Measurements from ENCODE around the gene NF2. TPM values are rescaled to one million over a fixed set of nuclear protein-coding genes. Genes with fewer than 3 reads are reported as not detected.

Gene NF2
- total and polyA plus RNA-seq, 2 experiments from 2014 or later, result 14.4 to 54.5 TPM

DNA sequence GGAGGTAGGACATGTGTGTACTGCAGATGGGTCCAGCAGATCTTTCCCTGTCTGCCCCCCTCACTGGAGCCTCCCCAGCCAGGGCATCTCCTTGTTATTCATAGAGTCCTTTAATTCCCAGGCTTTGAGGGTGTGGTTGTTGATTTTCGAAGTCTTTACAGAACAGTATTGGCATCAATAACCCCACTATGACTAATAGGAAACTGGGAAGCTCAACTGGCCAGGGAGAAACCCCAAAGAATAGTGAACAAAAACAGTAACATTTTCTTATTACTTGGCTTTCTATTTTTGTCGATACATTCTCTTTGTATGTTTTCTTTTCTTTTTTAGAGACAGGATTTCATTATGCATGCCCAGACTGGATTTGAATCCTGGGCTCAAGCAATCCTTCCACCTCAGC is 57.9 kb downstream of the NF2 start:
- peaks cover 12% of the 10 kb centered on the region; the same call in 1 of the 2 replicates for H3K36me3 ChIP-seq (ENCODE audit: insufficient read depth)
- Mint-ChIP-seq H3K4me3 (no peak overlapping the region), H3K27ac (no peak overlapping the region), H3K9me3 (no peaks in the 10 kb centered on the region), H3K27me3 (ENCODE audit: insufficient read depth, low read depth, poor library complexity) (peaks cover 5% of the 10 kb centered on the region), H3K36me3 (ENCODE audit: low read depth) (peaks cover 6% of the 10 kb centered on the region; the same call in 2 of the 3 replicates), H3K4me1 (no peaks in the 10 kb centered on the region)
- H3K4me3 ChIP-seq, result no peak overlapping the region
- no peaks in the 10 kb centered on the region for H3K4me1 ChIP-seq (ENCODE audit: insufficient read depth)
- peaks cover 5% of the 10 kb centered on the region; the same call in 1 of the 2 replicates for H4K20me1 ChIP-seq (replicated peaks; ENCODE audit: insufficient read depth)
- H3F3A ChIP-seq (replicated peaks; ENCODE audit: low read depth), result no peaks in the 10 kb centered on the region
- H3K27ac ChIP-seq (ENCODE audit: low read depth), result no peak overlapping the region
- DNase-seq (ENCODE audit: low spot score), result no peak
- H2AFZ ChIP-seq, result no peak overlapping the region
- no peaks in the 10 kb centered on the region for H3K9me2 ChIP-seq (ENCODE audit: insufficient read depth)
- H3K4me2 ChIP-seq, result no peak overlapping the region
- no peaks in the 10 kb centered on the region for H3K27me3 ChIP-seq (ENCODE audit: insufficient read depth)
- H3K79me2 ChIP-seq (replicated peaks; ENCODE audit: insufficient read depth), result no peaks in the 10 kb centered on the region
- no peak for TF ChIP-seq EZH2 (IDR thresholded peaks at IDR 0.05; ENCODE audit: low read depth, unreplicated experiment)
- TF ChIP-seq JUNB (IDR thresholded peaks at IDR 0.05; ENCODE audit: unreplicated experiment), result no peak
- TF ChIP-seq, protein P1, sequence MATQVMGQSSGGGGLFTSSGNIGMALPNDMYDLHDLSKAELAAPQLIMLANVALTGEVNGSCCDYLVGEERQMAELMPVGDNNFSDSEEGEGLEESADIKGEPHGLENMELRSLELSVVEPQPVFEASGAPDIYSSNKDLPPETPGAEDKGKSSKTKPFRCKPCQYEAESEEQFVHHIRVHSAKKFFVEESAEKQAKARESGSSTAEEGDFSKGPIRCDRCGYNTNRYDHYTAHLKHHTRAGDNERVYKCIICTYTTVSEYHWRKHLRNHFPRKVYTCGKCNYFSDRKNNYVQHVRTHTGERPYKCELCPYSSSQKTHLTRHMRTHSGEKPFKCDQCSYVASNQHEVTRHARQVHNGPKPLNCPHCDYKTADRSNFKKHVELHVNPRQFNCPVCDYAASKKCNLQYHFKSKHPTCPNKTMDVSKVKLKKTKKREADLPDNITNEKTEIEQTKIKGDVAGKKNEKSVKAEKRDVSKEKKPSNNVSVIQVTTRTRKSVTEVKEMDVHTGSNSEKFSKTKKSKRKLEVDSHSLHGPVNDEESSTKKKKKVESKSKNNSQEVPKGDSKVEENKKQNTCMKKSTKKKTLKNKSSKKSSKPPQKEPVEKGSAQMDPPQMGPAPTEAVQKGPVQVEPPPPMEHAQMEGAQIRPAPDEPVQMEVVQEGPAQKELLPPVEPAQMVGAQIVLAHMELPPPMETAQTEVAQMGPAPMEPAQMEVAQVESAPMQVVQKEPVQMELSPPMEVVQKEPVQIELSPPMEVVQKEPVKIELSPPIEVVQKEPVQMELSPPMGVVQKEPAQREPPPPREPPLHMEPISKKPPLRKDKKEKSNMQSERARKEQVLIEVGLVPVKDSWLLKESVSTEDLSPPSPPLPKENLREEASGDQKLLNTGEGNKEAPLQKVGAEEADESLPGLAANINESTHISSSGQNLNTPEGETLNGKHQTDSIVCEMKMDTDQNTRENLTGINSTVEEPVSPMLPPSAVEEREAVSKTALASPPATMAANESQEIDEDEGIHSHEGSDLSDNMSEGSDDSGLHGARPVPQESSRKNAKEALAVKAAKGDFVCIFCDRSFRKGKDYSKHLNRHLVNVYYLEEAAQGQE (IDR thresholded peaks at IDR 0.05; ENCODE audit: unreplicated experiment), result no peak
- TF ChIP-seq CREB1 (CRISPR knock-in tag; IDR thresholded peaks at IDR 0.05; ENCODE audit: low read depth), result no peak
- TF ChIP-seq, protein P2, sequence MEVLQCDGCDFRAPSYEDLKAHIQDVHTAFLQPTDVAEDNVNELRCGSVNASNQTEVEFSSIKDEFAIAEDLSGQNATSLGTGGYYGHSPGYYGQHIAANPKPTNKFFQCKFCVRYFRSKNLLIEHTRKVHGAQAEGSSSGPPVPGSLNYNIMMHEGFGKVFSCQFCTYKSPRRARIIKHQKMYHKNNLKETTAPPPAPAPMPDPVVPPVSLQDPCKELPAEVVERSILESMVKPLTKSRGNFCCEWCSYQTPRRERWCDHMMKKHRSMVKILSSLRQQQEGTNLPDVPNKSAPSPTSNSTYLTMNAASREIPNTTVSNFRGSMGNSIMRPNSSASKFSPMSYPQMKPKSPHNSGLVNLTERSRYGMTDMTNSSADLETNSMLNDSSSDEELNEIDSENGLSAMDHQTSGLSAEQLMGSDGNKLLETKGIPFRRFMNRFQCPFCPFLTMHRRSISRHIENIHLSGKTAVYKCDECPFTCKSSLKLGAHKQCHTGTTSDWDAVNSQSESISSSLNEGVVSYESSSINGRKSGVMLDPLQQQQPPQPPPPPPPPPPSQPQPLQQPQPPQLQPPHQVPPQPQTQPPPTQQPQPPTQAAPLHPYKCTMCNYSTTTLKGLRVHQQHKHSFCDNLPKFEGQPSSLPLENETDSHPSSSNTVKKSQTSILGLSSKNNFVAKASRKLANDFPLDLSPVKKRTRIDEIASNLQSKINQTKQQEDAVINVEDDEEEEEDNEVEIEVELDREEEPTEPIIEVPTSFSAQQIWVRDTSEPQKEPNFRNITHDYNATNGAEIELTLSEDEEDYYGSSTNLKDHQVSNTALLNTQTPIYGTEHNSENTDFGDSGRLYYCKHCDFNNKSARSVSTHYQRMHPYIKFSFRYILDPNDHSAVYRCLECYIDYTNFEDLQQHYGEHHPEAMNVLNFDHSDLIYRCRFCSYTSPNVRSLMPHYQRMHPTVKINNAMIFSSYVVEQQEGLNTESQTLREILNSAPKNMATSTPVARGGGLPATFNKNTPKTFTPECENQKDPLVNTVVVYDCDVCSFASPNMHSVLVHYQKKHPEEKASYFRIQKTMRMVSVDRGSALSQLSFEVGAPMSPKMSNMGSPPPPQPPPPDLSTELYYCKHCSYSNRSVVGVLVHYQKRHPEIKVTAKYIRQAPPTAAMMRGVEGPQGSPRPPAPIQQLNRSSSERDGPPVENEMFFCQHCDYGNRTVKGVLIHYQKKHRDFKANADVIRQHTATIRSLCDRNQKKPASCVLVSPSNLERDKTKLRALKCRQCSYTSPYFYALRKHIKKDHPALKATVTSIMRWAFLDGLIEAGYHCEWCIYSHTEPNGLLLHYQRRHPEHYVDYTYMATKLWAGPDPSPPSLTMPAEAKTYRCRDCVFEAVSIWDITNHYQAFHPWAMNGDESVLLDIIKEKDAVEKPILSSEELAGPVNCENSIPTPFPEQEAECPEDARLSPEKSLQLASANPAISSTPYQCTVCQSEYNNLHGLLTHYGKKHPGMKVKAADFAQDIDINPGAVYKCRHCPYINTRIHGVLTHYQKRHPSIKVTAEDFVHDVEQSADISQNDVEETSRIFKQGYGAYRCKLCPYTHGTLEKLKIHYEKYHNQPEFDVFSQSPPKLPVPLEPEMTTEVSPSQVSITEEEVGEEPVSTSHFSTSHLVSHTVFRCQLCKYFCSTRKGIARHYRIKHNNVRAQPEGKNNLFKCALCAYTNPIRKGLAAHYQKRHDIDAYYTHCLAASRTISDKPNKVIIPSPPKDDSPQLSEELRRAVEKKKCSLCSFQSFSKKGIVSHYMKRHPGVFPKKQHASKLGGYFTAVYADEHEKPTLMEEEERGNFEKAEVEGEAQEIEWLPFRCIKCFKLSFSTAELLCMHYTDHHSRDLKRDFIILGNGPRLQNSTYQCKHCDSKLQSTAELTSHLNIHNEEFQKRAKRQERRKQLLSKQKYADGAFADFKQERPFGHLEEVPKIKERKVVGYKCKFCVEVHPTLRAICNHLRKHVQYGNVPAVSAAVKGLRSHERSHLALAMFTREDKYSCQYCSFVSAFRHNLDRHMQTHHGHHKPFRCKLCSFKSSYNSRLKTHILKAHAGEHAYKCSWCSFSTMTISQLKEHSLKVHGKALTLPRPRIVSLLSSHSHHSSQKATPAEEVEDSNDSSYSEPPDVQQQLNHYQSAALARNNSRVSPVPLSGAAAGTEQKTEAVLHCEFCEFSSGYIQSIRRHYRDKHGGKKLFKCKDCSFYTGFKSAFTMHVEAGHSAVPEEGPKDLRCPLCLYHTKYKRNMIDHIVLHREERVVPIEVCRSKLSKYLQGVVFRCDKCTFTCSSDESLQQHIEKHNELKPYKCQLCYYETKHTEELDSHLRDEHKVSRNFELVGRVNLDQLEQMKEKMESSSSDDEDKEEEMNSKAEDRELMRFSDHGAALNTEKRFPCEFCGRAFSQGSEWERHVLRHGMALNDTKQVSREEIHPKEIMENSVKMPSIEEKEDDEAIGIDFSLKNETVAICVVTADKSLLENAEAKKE (CRISPR knock-in tag; IDR thresholded peaks at IDR 0.05), result no peak
- TF ChIP-seq, protein P3, sequence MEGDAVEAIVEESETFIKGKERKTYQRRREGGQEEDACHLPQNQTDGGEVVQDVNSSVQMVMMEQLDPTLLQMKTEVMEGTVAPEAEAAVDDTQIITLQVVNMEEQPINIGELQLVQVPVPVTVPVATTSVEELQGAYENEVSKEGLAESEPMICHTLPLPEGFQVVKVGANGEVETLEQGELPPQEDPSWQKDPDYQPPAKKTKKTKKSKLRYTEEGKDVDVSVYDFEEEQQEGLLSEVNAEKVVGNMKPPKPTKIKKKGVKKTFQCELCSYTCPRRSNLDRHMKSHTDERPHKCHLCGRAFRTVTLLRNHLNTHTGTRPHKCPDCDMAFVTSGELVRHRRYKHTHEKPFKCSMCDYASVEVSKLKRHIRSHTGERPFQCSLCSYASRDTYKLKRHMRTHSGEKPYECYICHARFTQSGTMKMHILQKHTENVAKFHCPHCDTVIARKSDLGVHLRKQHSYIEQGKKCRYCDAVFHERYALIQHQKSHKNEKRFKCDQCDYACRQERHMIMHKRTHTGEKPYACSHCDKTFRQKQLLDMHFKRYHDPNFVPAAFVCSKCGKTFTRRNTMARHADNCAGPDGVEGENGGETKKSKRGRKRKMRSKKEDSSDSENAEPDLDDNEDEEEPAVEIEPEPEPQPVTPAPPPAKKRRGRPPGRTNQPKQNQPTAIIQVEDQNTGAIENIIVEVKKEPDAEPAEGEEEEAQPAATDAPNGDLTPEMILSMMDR (conservative IDR thresholded peaks at IDR 0.05; ENCODE audit: low read depth in 2 of 2), result no peak
- no peak for TF ChIP-seq ZNF331 (CRISPR knock-in tag; IDR thresholded peaks at IDR 0.05; ENCODE audit: low read depth)
- no peak for TF ChIP-seq ZNF114 (CRISPR knock-in tag; IDR thresholded peaks at IDR 0.05)
- TF ChIP-seq STAT1 (IDR thresholded peaks at IDR 0.05; ENCODE audit: unreplicated experiment), result no peak
- no peak for TF ChIP-seq EZH2phosphoT487 (IDR thresholded peaks at IDR 0.05; ENCODE audit: unreplicated experiment)
- TF ChIP-seq, protein P4, sequence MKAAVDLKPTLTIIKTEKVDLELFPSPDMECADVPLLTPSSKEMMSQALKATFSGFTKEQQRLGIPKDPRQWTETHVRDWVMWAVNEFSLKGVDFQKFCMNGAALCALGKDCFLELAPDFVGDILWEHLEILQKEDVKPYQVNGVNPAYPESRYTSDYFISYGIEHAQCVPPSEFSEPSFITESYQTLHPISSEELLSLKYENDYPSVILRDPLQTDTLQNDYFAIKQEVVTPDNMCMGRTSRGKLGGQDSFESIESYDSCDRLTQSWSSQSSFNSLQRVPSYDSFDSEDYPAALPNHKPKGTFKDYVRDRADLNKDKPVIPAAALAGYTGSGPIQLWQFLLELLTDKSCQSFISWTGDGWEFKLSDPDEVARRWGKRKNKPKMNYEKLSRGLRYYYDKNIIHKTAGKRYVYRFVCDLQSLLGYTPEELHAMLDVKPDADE (IDR thresholded peaks at IDR 0.05), result no peak
- no peak for TF ChIP-seq POLR2AphosphoS5 (IDR thresholded peaks at IDR 0.05; ENCODE audit: low read depth)
- no peak for TF ChIP-seq NANOG (IDR thresholded peaks at IDR 0.05; ENCODE audit: borderline replicate concordance)
- no peak for ATAC-seq
